AG09319 (cell line): ENCODE data around the gene CAPN10.

Experiments
- DNase-seq: peaks from one replicate; pipeline ENCODE4 v3.0.0-alpha.2; 2010; ENCODE audit warnings: low read depth; ENCODE audit errors: extremely low read depth
- TF ChIP-seq, protein P1 (sequence below): IDR thresholded peaks from 2 replicates; pipeline ENCODE4 v1.5.1; 2011; ENCODE audit warnings: low read depth, mild to moderate bottlenecking, inconsistent platforms, low read length, moderate library complexity

CAPN10 gene

DNA sequence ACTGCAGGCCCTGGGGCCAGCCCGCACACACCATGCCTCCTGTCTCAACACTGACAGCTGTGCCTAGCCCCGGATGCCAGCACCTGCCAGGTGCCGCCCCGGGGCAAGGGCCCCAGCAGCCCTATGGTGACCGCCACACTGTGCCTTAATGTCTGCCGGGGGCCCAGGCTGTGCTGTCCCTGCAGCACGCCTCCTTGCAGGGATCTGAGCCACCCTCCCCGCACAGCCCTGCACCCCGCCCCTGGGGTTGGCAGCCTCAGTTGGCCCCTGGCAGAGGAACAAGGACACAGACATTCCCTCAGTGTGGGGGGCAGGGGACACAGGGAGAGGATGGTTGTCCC, 8.5 kb upstream of the CAPN10 start:
- no peak for DNase-seq
- TF ChIP-seq, protein P1, sequence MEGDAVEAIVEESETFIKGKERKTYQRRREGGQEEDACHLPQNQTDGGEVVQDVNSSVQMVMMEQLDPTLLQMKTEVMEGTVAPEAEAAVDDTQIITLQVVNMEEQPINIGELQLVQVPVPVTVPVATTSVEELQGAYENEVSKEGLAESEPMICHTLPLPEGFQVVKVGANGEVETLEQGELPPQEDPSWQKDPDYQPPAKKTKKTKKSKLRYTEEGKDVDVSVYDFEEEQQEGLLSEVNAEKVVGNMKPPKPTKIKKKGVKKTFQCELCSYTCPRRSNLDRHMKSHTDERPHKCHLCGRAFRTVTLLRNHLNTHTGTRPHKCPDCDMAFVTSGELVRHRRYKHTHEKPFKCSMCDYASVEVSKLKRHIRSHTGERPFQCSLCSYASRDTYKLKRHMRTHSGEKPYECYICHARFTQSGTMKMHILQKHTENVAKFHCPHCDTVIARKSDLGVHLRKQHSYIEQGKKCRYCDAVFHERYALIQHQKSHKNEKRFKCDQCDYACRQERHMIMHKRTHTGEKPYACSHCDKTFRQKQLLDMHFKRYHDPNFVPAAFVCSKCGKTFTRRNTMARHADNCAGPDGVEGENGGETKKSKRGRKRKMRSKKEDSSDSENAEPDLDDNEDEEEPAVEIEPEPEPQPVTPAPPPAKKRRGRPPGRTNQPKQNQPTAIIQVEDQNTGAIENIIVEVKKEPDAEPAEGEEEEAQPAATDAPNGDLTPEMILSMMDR = no peak

DNA sequence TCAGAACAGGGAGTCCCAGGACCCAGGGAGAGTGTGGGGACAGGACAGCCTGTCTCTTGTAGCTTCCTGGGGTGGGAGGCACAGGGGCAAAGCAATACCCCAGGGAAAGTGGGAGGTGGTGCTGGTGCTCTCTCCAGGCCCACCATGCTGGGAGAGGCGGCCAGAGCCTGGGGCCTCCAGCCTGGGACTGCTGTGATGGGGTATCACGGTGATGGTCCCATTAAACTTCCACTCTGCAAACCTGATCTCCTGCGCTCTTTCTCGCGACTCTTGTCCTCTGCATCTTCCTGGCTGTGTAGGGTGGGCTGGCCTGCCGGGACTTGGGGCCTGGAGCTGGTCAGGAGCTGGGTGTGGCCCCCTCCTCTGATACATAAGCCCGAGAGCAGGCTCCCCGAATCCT, 8.0 kb upstream of the CAPN10 start:
- TF ChIP-seq, protein P1 = no peak
- DNase-seq = no peak

DNA sequence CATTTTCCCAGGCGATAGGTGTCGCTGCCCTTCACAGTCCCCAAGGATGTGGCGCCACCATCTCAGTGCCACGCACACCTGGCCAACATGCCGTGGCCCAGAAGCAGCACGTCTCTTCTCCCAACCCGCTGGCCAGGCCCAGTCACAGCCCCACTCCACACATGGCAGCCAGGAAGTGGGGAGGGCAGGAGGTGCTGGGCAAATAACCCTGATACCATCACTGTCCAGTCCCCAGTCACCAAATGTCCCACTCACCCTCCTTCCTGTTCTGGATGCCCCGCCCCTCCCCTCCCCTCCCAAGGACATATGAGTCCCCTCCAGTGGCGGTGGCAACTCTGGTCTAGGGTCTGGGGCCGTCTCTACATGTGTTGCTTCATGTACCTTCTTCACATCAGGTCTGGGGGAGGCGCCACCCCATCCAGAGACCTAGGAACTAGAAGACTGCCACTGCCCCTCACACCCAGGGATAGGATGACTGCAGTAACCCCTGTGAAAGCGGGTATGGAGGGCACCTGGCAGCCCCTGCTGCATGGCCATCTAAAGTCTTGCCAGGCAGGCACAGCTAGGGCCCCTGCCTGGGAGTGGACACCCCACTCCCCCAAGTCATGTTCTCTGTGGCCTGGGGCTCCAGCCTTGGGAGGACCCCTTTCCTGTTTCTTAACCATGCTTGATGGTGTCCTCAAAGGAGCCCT, 7.3 kb upstream of the CAPN10 start:
- TF ChIP-seq, protein P1 = no peak

DNA sequence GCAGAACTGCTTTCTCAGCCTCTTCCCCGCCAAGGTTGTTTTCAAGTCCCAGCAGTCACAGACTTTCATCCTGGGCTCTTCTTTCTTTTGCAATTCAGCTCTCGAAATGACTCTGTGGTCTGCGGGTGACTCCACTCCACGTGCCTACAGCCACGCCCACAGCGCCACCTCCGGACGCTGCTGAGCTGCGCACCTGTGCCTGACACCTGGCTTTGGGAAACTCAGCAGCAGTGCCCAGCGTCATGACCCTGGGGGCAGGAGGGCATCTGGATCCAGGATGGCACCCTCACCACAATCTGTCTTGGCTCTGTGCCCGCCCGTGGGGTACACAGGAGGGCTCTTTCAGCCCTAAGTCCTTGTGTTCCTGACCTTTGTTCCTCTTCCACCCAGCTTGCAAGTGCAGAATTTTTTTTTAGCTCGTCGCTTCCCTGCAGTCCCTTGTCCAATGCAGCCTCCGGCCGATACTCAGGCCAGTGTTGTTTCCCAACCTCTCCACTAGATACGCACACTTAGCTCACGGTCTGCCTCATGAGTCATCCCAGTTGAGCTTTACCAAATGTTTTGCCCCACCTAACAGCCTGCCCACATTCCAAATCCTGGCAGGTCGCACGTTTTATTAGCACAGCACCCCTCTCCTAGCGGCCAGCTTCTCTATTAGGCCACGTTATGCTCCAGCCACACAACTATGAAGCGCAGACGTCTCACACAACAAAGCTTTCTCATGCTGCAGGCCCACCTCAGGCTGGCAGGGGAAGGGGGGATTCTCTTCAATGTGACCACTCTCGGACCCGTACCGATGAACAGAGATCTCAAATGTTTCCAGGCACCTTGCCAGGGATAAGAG, 6.5 kb upstream of the CAPN10 start:
- TF ChIP-seq, protein P1 = no peak
- peak; percentile 70 for DNase-seq

More for the DNA sequence above, 7.3 kb upstream of the CAPN10 start:
- DNase-seq = no peak

DNA sequence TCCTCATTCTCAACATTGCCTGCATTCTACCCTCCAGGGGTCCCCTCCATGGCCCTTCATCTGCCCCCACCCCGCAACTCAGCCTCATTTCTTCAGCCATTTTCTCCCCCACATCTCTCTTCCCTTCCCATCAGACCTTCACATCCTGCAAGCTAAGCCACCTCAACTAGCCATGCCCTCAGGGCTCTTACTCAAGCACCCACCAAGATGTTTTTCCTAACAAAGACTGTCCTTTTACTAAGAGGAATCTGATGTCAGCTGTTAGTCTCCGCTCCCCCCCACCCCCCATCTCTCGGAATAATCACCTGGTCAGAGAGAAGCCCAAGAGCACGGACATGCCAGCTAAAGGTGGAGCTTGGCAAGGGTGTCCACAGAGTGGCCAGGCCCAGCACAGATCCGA, 4.7 kb upstream of the CAPN10 start:
- TF ChIP-seq, protein P1 = no peak
- DNase-seq = no peak

DNA sequence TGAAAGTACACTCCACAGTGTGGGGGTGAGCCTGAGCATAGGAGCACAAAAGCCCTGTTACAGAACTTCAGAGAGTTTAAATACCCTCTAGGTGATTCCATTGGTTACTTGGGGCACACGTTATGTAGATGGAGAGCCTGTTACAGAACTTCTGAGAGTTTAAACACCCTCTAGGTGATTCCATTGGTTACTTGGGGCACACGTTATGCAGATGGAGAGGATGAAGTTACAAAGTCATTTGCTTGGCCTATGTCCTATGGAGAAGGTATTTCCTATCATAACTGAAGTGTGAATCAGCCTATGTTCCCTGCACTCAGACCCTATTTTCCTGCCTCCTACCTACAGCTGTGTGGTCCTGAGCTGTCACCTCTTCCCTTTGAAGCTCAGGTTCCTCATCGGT, 3.8 kb upstream of the CAPN10 start:
- TF ChIP-seq, protein P1 = no peak
- no peak for DNase-seq

DNA sequence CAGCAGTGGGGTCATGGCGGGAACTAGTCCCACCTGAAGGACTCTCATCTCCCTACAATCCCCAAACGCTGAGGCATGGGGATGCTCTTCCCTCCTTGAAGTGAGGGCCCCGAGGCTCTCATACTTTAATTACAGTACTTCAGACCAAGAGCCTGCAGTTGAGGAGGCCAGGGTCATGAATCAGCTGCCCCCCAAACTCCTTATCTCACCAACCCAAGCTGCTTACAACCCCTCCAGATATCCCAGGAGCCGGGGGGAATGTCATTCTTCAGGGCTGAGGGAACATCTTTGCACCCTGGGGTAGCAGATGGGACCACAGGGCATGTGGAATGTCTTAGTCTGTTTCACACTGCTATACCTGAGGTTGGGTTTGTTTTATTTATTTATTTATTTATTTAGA, 2.8 kb upstream of the CAPN10 start:
- DNase-seq = no peak

More for the DNA sequence above, 2.8 kb upstream of the CAPN10 start:
- TF ChIP-seq, protein P1 = no peak
